Panc1 (cell line): ENCODE measurements around the gene MFSD6. TPM values are rescaled to one million over a fixed set of nuclear protein-coding genes. Genes with fewer than 3 reads are reported as not detected.

ENCODE experiments used
- ATAC-seq: fragments of 200-7000 bp; cut with Tn5 transposase; 2 replicates; pipeline ENCODE4 v1.9.1; 2020; ENCODE audit warnings: mild to moderate bottlenecking, moderate library complexity
- BruUV-seq: library from RNA; stranded (reverse); fragments of 400-500 nt; replicated peaks from 2 replicates; lab custom pipeline; 2021; lab: Mats Ljungman, UMichigan
- CTCF ChIA-PET: fragments of 300-600 bp; sonication (Branson Sonifier 250); formaldehyde crosslinking; loops from one replicate; lab custom pipeline; 2022; ENCODE audit warnings: antibody characterized with exemption; lab: Charles Lee
- POLR2A ChIA-PET: fragments of 300-600 bp; sonication (Branson Sonifier 250); formaldehyde crosslinking; loops from one replicate; lab custom pipeline; 2022; ENCODE audit warnings: antibody characterized with exemption; lab: Charles Lee
- DNase-seq: peaks from one replicate; pipeline ENCODE4 v3.0.0-alpha.2; 2010; ENCODE audit warnings: low read depth, low spot score
- H3K27ac ChIP-seq: 2 replicates; pipeline ENCODE4 v1.5.1; 2011; ENCODE audit warnings: mild to moderate bottlenecking, low read length, inconsistent platforms
- H3K27me3 ChIP-seq: fragments of 200-500 bp; sonication (Bioruptor generic); 2 replicates; pipeline ENCODE4 v1.6.0; 2014; ENCODE audit warnings: low read length, inconsistent platforms; ENCODE audit not compliant: control insufficient read depth, insufficient read depth
- H3K36me3 ChIP-seq: fragments of 200-500 bp; sonication (Bioruptor generic); 2 replicates; pipeline ENCODE4 v1.5.1; 2014; ENCODE audit warnings: inconsistent platforms, mild to moderate bottlenecking, low read length, moderate library complexity; ENCODE audit not compliant: control insufficient read depth, insufficient read depth
- H3K4me1 ChIP-seq: 2 replicates; pipeline ENCODE4 v1.5.1; 2011; ENCODE audit warnings: inconsistent platforms, mild to moderate bottlenecking, low read length, moderate library complexity; ENCODE audit not compliant: control insufficient read depth, insufficient read depth
- H3K4me3 ChIP-seq, 2 experiments: 2 replicates each; pipeline ENCODE4 v1.5.1; 2011 to 2012; ENCODE audit warnings: low read depth in 2 of 2, low read length in 2 of 2, mild to moderate bottlenecking in 2 of 2, inconsistent platforms in 1 of 2, moderate library complexity in 1 of 2
- H3K9me3 ChIP-seq: fragments of 200-500 bp; sonication (Bioruptor generic); 2 replicates; pipeline ENCODE4 v1.5.1; 2014; ENCODE audit warnings: low read depth, mild to moderate bottlenecking, inconsistent platforms, low read length, moderate library complexity; ENCODE audit not compliant: control insufficient read depth, insufficient read depth
- POLR2AphosphoS5 ChIP-seq: IDR thresholded peaks from 2 replicates; pipeline ENCODE4 v1.6.1; 2012; ENCODE audit warnings: mild to moderate bottlenecking, low read depth, low read length, moderate library complexity
- SIN3A ChIP-seq: IDR thresholded peaks from 2 replicates; pipeline ENCODE4 v1.6.1; 2012; ENCODE audit warnings: low read depth, mild to moderate bottlenecking, low read length, moderate library complexity, borderline replicate concordance; ENCODE audit not compliant: insufficient read depth
- TCF7L2 ChIP-seq: IDR thresholded peaks from 2 replicates; pipeline ENCODE4 v1.6.1; 2011; ENCODE audit warnings: mild to moderate bottlenecking, low read depth, low read length, inconsistent platforms
- in situ Hi-C: cut with HindIII; loops from 2 replicates; pipeline ENCODE4 v1.10.0; 2016; ENCODE audit warnings: low sequenced_read_pairs, low pct_unique_long_range_greater_than_20kb
- intact Hi-C: fragments of 100-400 bp; cut with micrococcal nuclease; formaldehyde crosslinking; loops from one replicate; pipeline ENCODE4 v1.10.0; 2022; ENCODE audit not compliant: unreplicated experiment
- total RNA-seq: library from RNA; stranded (reverse); gene quantifications from one replicate; pipeline ENCODE4 v1.2.1, GENCODE V29; 2021; ENCODE audit not compliant: unreplicated experiment
- TF ChIP-seq, protein P1 (sequence below), 2 experiments: IDR thresholded peaks; 2 replicates each; pipeline ENCODE4 v1.6.1; 2011 to 2012; ENCODE audit warnings: low read depth in 2 of 2, control low read depth in 1 of 2, low read length in 1 of 2, mild to moderate bottlenecking in 1 of 2, moderate library complexity in 1 of 2; ENCODE audit not compliant: insufficient read depth in 1 of 2
- TF ChIP-seq, protein P2 (sequence below): fragments of 450-650 bp; IDR thresholded peaks from 2 replicates; pipeline ENCODE4 v1.5.1; 2017; ENCODE audit warnings: mild to moderate bottlenecking

MFSD6 gene
- total RNA-seq, 1 experiment from 2014 or later: 10.4 TPM

DNA sequence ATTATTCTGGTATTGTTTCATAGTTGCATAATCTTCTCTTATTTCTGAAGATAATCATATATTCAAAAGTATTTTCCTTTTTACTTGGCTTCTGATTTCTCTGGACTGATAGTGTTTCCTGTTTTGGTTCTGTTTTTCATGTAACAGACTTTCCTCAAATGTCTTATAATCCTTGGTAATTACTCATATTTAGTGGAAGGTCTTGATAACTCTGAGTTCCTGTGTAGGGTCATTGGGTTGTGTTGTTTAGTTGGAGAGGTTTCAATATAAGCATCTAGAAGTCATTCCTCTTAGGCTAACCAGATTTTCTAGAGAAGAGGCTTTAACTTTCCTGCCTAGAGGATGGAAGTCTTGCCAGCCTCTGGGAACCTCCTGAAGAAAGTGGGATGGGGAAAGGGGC, 23.8 kb downstream of the MFSD6 start:
- Histone ChIP-seq H3K27me3 (no peaks in the 10 kb centered on the region), H3K27ac (no peak overlapping the region), H3K9me3 (no peaks in the 10 kb centered on the region), H3K4me3 (no peak overlapping the region), H3K36me3 (no peaks in the 10 kb centered on the region), H3K4me1 (no peaks in the 10 kb centered on the region)
- DNase-seq: no peak
- in situ Hi-C loops (no loop called here), intact Hi-C loops (no loop called here)
- ChIA-PET CTCF (no interaction called here), POLR2A (no interaction called here)
- ATAC-seq: no peak
- no peak for TF ChIP-seq TCF7L2
- TF ChIP-seq, protein P1, sequence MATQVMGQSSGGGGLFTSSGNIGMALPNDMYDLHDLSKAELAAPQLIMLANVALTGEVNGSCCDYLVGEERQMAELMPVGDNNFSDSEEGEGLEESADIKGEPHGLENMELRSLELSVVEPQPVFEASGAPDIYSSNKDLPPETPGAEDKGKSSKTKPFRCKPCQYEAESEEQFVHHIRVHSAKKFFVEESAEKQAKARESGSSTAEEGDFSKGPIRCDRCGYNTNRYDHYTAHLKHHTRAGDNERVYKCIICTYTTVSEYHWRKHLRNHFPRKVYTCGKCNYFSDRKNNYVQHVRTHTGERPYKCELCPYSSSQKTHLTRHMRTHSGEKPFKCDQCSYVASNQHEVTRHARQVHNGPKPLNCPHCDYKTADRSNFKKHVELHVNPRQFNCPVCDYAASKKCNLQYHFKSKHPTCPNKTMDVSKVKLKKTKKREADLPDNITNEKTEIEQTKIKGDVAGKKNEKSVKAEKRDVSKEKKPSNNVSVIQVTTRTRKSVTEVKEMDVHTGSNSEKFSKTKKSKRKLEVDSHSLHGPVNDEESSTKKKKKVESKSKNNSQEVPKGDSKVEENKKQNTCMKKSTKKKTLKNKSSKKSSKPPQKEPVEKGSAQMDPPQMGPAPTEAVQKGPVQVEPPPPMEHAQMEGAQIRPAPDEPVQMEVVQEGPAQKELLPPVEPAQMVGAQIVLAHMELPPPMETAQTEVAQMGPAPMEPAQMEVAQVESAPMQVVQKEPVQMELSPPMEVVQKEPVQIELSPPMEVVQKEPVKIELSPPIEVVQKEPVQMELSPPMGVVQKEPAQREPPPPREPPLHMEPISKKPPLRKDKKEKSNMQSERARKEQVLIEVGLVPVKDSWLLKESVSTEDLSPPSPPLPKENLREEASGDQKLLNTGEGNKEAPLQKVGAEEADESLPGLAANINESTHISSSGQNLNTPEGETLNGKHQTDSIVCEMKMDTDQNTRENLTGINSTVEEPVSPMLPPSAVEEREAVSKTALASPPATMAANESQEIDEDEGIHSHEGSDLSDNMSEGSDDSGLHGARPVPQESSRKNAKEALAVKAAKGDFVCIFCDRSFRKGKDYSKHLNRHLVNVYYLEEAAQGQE (IDR thresholded peaks at IDR 0.05; ENCODE audit: insufficient read depth in 1 of 2, low read depth in 2 of 2, low read length in 1 of 2): no peak
- no peak for TF ChIP-seq SIN3A
- TF ChIP-seq POLR2AphosphoS5: no peak
- TF ChIP-seq, protein P2, sequence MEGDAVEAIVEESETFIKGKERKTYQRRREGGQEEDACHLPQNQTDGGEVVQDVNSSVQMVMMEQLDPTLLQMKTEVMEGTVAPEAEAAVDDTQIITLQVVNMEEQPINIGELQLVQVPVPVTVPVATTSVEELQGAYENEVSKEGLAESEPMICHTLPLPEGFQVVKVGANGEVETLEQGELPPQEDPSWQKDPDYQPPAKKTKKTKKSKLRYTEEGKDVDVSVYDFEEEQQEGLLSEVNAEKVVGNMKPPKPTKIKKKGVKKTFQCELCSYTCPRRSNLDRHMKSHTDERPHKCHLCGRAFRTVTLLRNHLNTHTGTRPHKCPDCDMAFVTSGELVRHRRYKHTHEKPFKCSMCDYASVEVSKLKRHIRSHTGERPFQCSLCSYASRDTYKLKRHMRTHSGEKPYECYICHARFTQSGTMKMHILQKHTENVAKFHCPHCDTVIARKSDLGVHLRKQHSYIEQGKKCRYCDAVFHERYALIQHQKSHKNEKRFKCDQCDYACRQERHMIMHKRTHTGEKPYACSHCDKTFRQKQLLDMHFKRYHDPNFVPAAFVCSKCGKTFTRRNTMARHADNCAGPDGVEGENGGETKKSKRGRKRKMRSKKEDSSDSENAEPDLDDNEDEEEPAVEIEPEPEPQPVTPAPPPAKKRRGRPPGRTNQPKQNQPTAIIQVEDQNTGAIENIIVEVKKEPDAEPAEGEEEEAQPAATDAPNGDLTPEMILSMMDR: no peak
- BruUV-seq: no TSS peak

DNA sequence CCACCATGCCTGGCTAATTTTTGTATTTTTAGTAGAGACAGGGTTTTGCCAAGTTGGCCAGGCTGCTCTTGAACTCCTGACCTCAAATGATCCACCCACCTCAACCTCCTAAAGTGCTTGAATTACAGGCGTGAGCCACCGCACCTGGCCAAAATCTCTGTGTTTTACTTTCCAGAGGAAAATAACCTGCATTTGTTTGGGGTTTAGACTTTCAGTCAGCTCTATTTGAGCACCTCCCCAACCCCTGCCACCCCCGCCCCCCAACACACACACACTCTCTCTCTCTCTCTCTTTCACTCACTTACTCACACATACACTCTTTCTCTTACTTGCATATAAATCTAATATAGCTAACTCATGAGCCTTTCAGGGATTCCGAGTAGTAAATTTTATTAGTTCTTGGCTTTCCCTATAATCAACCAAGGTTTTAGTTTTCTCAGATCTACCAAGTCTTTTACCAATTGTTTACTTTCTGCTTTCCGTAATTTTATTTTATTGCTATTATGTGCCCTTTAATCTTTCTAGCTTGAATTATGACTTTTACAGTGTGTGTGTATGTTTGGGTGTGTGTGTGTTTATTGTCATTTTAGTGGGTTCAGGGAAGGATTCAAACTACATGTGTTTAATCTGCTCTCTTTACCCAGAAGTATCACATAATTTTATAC, 24.5 kb downstream of the MFSD6 start:
- in situ Hi-C loops: no loop called here
- Histone ChIP-seq H3K4me1 (no peaks in the 10 kb centered on the region), H3K4me3 (no peak overlapping the region), H3K9me3 (no peaks in the 10 kb centered on the region), H3K27me3 (no peaks in the 10 kb centered on the region), H3K36me3 (no peaks in the 10 kb centered on the region), H3K27ac (no peak overlapping the region)
- no peak for ATAC-seq
- TF ChIP-seq POLR2AphosphoS5 (no peak), TCF7L2 (no peak), SIN3A (no peak)
- TF ChIP-seq, protein P2: no peak
- TF ChIP-seq, protein P1 (IDR thresholded peaks at IDR 0.05; ENCODE audit: insufficient read depth in 1 of 2, low read depth in 2 of 2, low read length in 1 of 2): no peak
- intact Hi-C loops: no loop called here
- DNase-seq: no peak
- CTCF ChIA-PET: interaction anchor here (0.6 kb wide), 1 partner anchor 371 kb away, joined by 3 read pairs; no protein-coding TSS in a partner anchor
- POLR2A ChIA-PET: no interaction called here
- no TSS peak for BruUV-seq
